Measurements from ENCODE around the gene CACFD1.

Gene CACFD1

DNA sequence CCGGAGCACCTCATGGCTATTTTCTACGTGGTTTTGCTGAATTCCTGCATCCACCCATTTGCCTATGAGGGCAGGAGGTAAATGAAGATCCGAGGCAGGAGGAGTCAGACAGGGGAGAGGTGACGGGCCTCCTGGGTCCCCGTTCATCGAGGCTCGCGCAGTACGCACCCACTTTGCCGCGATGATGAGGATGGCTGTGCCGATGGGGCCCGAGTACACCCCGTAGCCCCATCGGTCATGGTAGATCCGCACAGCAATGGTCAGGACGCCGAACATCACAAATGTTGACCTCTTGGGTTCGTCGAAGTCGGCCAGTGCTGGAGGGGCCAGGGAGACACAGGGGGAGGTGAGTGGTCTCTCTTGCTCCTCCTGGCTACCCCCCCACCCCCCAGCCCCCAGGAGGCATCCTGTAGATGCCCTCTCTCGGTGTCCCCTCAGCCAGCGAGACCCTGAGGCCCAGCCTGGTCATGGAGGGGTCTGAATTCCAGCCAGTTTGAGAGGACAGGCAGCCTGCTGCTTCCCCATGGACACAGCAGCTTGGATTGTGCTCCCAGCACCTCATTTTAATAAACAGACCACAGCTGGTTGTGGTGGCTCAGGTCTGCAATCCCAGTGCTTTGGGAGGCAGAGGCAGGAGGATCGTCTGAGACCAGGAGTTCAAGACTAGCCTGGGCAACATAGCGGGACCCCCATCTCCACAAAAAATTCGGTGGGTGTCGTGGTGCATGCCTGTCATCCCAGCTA, 59.1 kb downstream of the CACFD1 start:
- no peak for DNase-seq (ENCODE audit: low read depth)

DNA sequence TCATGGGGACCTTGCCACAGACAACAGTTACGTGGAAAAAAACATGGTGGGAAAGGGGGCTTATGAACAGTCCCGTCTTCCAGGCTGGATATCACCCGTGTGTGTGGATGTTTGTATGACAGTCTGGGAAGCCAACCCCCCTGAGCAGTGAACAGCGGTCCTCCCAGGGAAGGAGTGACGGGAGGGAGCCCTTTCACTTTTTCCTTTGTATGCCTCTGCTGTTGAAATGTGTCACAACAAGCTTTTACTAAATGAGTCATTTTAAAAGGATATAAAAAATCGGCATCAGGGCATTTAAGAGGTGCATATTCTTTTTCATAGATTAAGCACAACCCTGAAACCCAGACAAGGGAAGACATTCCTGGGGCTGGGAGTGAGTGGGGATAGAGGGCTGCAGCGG, 59.9 kb downstream of the CACFD1 start:
- no peak for DNase-seq (ENCODE audit: low read depth)

- DNase-seq (ENCODE audit: low read depth), result no peak
Measured at GRCh38 chr9:133520121-133520835, 60.5 kb downstream of the CACFD1 start.
